HepG2 (cell line): Measurements from ENCODE around the gene TWIST2. TPM values are rescaled to one million over a fixed set of nuclear protein-coding genes. Genes with fewer than 3 reads are reported as not detected.

ENCODE experiments used
- ATAC-seq: fragments of 200-7000 bp; cut with Tn5 transposase; 3 replicates; pipeline ENCODE4 v1.9.1; 2020; ENCODE audit warnings: mild to moderate bottlenecking, moderate library complexity
- BruUV-seq: library from RNA; stranded (reverse); fragments of 400-500 nt; replicated peaks from 2 replicates; lab custom pipeline; 2021; lab: Mats Ljungman, UMichigan
- CTCF ChIA-PET: fragments of 300-600 bp; formaldehyde crosslinking; extraction: SDS; loops from one replicate; lab custom pipeline; 2021; ENCODE audit warnings: low total read pairs, inconsistent platforms, low intra/inter-chr PET ratio; lab: Yijun Ruan, JAX
- POLR2A ChIA-PET: fragments of 350-600 bp; sonication (Branson Sonifier 250); formaldehyde crosslinking; loops from one replicate; lab custom pipeline; 2020; ENCODE audit warnings: antibody characterized with exemption, inconsistent platforms; lab: Yijun Ruan, JAX
- DNase-seq: peaks from one replicate; pipeline ENCODE4 v3.0.0-alpha.2; 2015; ENCODE audit warnings: low spot score
- FAIRE-seq: peaks from 3 replicates; lab custom pipeline; 2011; peaks lifted over from hg19 to GRCh38; lab: Jason Lieb, UNC
- H2AFZ ChIP-seq: one replicate; pipeline ENCODE4 v1.6.1; 2011; ENCODE audit warnings: low read length, inconsistent platforms
- H3K27ac ChIP-seq: fragments of 300-600 bp; 3 replicates; pipeline ENCODE4 v1.8.0; 2011; ENCODE audit warnings: mixed run types, mild to moderate bottlenecking, mixed read lengths, low read length, inconsistent platforms; ENCODE audit not compliant: insufficient read depth; ENCODE audit errors: extremely low read length
- H3K27me3 ChIP-seq, 2 experiments: fragments of 200-600 bp in 1 of 2; 2 replicates in 1 of 2; 3 replicates in 1 of 2; pipeline versions ENCODE4 v1.6.0 to v1.8.0; 2011; ENCODE audit warnings: low read length in 2 of 2, mild to moderate bottlenecking in 2 of 2, moderate library complexity in 2 of 2, inconsistent platforms in 1 of 2; ENCODE audit not compliant: insufficient read depth in 2 of 2, control insufficient read depth in 1 of 2
- H3K36me3 ChIP-seq, 2 experiments: fragments of 200-600 bp in 1 of 2; replicated peaks in 1 of 2; 2 replicates in 1 of 2; 3 replicates in 1 of 2; pipeline versions ENCODE4 v1.5.1 to v1.8.0; 2011; ENCODE audit warnings: low read length in 2 of 2, inconsistent platforms in 1 of 2; ENCODE audit not compliant: insufficient read depth in 2 of 2, control insufficient read depth in 1 of 2
- H3K4me1 ChIP-seq: 2 replicates; pipeline ENCODE4 v1.5.1; 2012; ENCODE audit warnings: low read length, inconsistent platforms; ENCODE audit not compliant: insufficient read depth
- H3K4me2 ChIP-seq: 2 replicates; pipeline ENCODE4 v1.6.0; 2011; ENCODE audit warnings: low read depth, low read length, inconsistent platforms
- H3K4me3 ChIP-seq, 3 experiments: fragments of 200-600 bp in 1 of 3; sonication (generic), shearing (Covaris generic) in 1 of 3; replicated peaks in 1 of 3; 2 replicates each; pipeline ENCODE4 v1.5.1; 2011 to 2016; ENCODE audit warnings: low read length in 3 of 3, inconsistent platforms in 2 of 3, low read depth in 2 of 3, mild to moderate bottlenecking in 2 of 3, control low read depth in 1 of 3, mixed read lengths in 1 of 3; ENCODE audit not compliant: insufficient read depth in 1 of 3
- H3K79me2 ChIP-seq: one replicate; pipeline ENCODE4 v1.6.1; 2011; ENCODE audit warnings: low read length, inconsistent platforms; ENCODE audit not compliant: insufficient read depth
- H3K9ac ChIP-seq: 2 replicates; pipeline ENCODE4 v1.6.0; 2011; ENCODE audit warnings: mild to moderate bottlenecking, low read depth, low read length, inconsistent platforms; ENCODE audit not compliant: insufficient read depth
- H3K9me3 ChIP-seq: 2 replicates; pipeline ENCODE4 v1.5.1; 2012; ENCODE audit warnings: mild to moderate bottlenecking, low read length
- H4K20me1 ChIP-seq: 2 replicates; pipeline ENCODE4 v1.6.0; 2011; ENCODE audit warnings: inconsistent platforms, mild to moderate bottlenecking, low read length, moderate library complexity; ENCODE audit not compliant: insufficient read depth
- ATM ChIP-seq: fragments of 450-650 bp; IDR thresholded peaks from 2 replicates; pipeline ENCODE4 v1.7.1; 2017; ENCODE audit warnings: mild to moderate bottlenecking, borderline replicate concordance
- BCL3 ChIP-seq: sonication (generic); formaldehyde crosslinking; IDR thresholded peaks from 2 replicates; pipeline ENCODE4 v1.5.1; 2020; ENCODE audit warnings: mild to moderate bottlenecking, missing genetic modification reagents, moderate library complexity
- CCAR2 ChIP-seq: fragments of 200-400 bp; formaldehyde crosslinking; optimal IDR thresholded peaks from 2 replicates; pipeline ENCODE3; 2018; ENCODE audit warnings: low read depth, mild to moderate bottlenecking, low read length, moderate library complexity
- IKZF1 ChIP-seq: fragments of 450-650 bp; IDR thresholded peaks from 2 replicates; pipeline ENCODE4 v1.7.1; 2016
- MTF1 ChIP-seq: sonication (generic); formaldehyde crosslinking; IDR thresholded peaks from 2 replicates; pipeline ENCODE4 v1.5.0; 2020; ENCODE audit warnings: missing genetic modification reagents
- SAFB2 ChIP-seq: sonication (generic); formaldehyde crosslinking; IDR thresholded peaks from 2 replicates; pipeline ENCODE4 v1.5.1; 2020; ENCODE audit warnings: missing genetic modification reagents, low read depth, mild to moderate bottlenecking, borderline replicate concordance
- SP1 ChIP-seq, 2 experiments: fragments of 450-650 bp in 1 of 2; sonication (generic) in 1 of 2; formaldehyde crosslinking in 1 of 2; IDR thresholded peaks; 2 replicates each; pipeline versions ENCODE4 v1.4.0 to v1.6.1; 2016 to 2020; ENCODE audit warnings: missing genetic modification reagents in 1 of 2
- STAT6 ChIP-seq: sonication (generic); formaldehyde crosslinking; IDR thresholded peaks from 2 replicates; pipeline ENCODE4 v1.4.0; 2020; ENCODE audit warnings: missing genetic modification reagents, mild to moderate bottlenecking, borderline replicate concordance
- TFE3 ChIP-seq: IDR thresholded peaks from 2 replicates; pipeline ENCODE4 v1.6.1; 2016
- ZNF234 ChIP-seq: sonication (generic); formaldehyde crosslinking; conservative IDR thresholded peaks from 2 replicates; pipeline ENCODE4 v1.5.1; 2020; ENCODE audit warnings: mild to moderate bottlenecking, missing genetic modification reagents
- ZNF788 ChIP-seq: sonication (generic); formaldehyde crosslinking; IDR thresholded peaks from 2 replicates; pipeline ENCODE4 v1.5.0; 2020; ENCODE audit warnings: mild to moderate bottlenecking, missing genetic modification reagents, borderline replicate concordance
- WGBS: methylation state at CpG from one replicate; pipeline ENCODE4 v1.1.6; 2017; ENCODE audit warnings: low lambda C conversion rate; 5-methylcytosine and 5-hydroxymethylcytosine counted together
- in situ Hi-C: cut with HindIII; loops from 2 replicates; pipeline ENCODE4 v1.10.0; 2017; ENCODE audit warnings: low pct_unique_long_range_greater_than_20kb; ENCODE audit not compliant: extremely low pct_ligation_motif_present
- intact Hi-C: fragments of 100-400 bp; cut with micrococcal nuclease; formaldehyde crosslinking; loops from one replicate; pipeline ENCODE4 v1.10.0; 2022; ENCODE audit not compliant: unreplicated experiment
- polyA plus RNA-seq, 8 experiments: library from polyadenylated mRNA; depleted of rRNA in 3 of 8; stranded (reverse) in 7 of 8; unstranded in 1 of 8; fragments of >200 nt; fragmentation: Illumina TruSeq in 4 of 8; extraction: Trizol in 4 of 8; gene quantifications; 2 replicates each; pipeline versions ENCODE4 v1.2.1 to v1.2.3, GENCODE V29; 2011 to 2016; ENCODE audit warnings: low read depth in 4 of 8, missing spikeins in 1 of 8, mixed read lengths in 1 of 8; ENCODE audit not compliant: insufficient read depth in 1 of 8
- total RNA-seq, 5 experiments: library from RNA; depleted of rRNA; stranded (reverse); fragments of >200 nt; fragmentation: Illumina TruSeq; extraction: Trizol; gene quantifications; 2 replicates each; pipeline ENCODE4 v1.2.3, GENCODE V29; 2016; ENCODE audit warnings: low read depth in 1 of 5
- TF ChIP-seq, protein P1 (sequence below): sonication (generic); formaldehyde crosslinking; IDR thresholded peaks from 2 replicates; pipeline ENCODE4 v1.8.0; 2022; ENCODE audit warnings: missing genetic modification reagents, low read depth, mild to moderate bottlenecking, borderline replicate concordance
- TF ChIP-seq, protein P2 (sequence below): fragments of 450-650 bp; IDR thresholded peaks from 2 replicates; pipeline ENCODE4 v1.6.1; 2017
- TF ChIP-seq, protein P3 (sequence below): sonication (generic); formaldehyde crosslinking; IDR thresholded peaks from 2 replicates; pipeline ENCODE4 v1.5.0; 2020; ENCODE audit warnings: missing genetic modification reagents

TWIST2 gene
- total and polyA plus RNA-seq, 2 of the 13 experiments (the other 11 are each of a cell fraction or from before 2014, with no cell fraction given): 0.08 to 0.11 TPM

GRCh38 chr2:238903141-238903540, 55.3 kb downstream of the TWIST2 start (continued):
- TF ChIP-seq, protein P1, sequence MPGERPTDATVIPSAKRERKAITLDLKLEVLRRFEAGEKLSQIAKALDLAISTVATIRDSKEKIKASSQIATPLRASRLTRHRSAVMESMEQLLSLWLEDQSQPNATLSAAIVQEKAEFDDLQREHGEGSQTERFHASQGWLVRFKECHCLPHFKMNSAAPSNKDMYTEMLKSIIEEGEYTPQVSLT (CRISPR knock-in tag): no peak
- TF ChIP-seq, protein P2, sequence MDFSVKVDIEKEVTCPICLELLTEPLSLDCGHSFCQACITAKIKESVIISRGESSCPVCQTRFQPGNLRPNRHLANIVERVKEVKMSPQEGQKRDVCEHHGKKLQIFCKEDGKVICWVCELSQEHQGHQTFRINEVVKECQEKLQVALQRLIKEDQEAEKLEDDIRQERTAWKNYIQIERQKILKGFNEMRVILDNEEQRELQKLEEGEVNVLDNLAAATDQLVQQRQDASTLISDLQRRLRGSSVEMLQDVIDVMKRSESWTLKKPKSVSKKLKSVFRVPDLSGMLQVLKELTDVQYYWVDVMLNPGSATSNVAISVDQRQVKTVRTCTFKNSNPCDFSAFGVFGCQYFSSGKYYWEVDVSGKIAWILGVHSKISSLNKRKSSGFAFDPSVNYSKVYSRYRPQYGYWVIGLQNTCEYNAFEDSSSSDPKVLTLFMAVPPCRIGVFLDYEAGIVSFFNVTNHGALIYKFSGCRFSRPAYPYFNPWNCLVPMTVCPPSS: peak; percentile 84; the same call in 1 of the 2 replicates
- TF ChIP-seq SAFB2 (no peak), MTF1 (no peak), IKZF1 (0 out of 2 replicates have a peak, but pooled peaks have one; percentile 55), ZNF788 (no peak)

DNA sequence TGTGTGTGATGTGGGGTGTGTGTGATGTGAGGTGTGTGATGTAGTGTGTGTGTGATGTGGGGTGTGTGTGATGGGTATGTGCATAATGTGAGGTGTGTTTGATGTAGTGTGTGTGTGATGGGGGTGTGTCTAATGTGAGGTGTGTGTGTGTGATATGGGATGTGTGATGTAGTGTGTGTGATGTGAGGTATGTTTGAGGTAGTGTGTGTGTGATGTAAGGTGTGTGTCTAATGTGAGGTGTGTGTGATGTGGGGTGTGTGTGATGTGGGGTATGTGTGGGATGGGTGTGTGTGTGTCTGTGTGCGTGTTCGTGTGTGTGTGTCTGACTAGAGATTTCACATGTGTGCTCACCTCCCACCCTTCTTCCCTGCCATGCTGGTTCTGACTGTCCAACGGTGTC, 56.3 kb downstream of the TWIST2 start:
- in situ Hi-C loops (no loop called here), intact Hi-C loops (no loop called here)
- DNase-seq (no peak), FAIRE-seq (no peak), ATAC-seq (no peak)
- Histone ChIP-seq H3K79me2 (no peaks in the 10 kb centered on the region), H4K20me1 (no peaks in the 10 kb centered on the region), H3K4me3 (no peak overlapping the region), H3K9ac (no peak overlapping the region), H3K27ac (no peak overlapping the region), H3K4me1 (peaks cover 5% of the 10 kb centered on the region), H2AFZ (no peak overlapping the region), H3K4me2 (no peak overlapping the region), H3K9me3 (no peaks in the 10 kb centered on the region), H3K36me3 (no peaks in the 10 kb centered on the region), H3K27me3 (peaks cover 3 to 16% of the 10 kb centered on the region in 2 experiments; a peak in 4 of 5 replicates)
- CTCF ChIA-PET: no interaction called here
- no TSS peak for BruUV-seq
- 32% methylated on average over 3 of the region's 3 CpGs for WGBS
- POLR2A ChIA-PET: no interaction called here
- TF ChIP-seq, protein P3, sequence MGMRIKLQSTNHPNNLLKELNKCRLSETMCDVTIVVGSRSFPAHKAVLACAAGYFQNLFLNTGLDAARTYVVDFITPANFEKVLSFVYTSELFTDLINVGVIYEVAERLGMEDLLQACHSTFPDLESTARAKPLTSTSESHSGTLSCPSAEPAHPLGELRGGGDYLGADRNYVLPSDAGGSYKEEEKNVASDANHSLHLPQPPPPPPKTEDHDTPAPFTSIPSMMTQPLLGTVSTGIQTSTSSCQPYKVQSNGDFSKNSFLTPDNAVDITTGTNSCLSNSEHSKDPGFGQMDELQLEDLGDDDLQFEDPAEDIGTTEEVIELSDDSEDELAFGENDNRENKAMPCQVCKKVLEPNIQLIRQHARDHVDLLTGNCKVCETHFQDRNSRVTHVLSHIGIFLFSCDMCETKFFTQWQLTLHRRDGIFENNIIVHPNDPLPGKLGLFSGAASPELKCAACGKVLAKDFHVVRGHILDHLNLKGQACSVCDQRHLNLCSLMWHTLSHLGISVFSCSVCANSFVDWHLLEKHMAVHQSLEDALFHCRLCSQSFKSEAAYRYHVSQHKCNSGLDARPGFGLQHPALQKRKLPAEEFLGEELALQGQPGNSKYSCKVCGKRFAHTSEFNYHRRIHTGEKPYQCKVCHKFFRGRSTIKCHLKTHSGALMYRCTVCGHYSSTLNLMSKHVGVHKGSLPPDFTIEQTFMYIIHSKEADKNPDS: no peak
- peak; percentile 67; the same call in 1 of the 2 replicates for TF ChIP-seq ATM
- TF ChIP-seq CCAR2: no peak
- TF ChIP-seq BCL3: no peak
- no peak for TF ChIP-seq TFE3
- TF ChIP-seq STAT6 (CRISPR knock-in tag): no peak
- peak; percentile 32; the same call in 1 of the 2 replicates for TF ChIP-seq SP1 (IDR thresholded peaks at IDR 0.05)
- TF ChIP-seq SP1 (CRISPR knock-in tag; IDR thresholded peaks at IDR 0.05): no peak
- no peak for TF ChIP-seq ZNF234 (CRISPR knock-in tag)
